Kidney (tissue), 14 donors: ENCODE data around the gene CUL2. TPM values are rescaled to one million over a fixed set of nuclear protein-coding genes. Genes with fewer than 3 reads are reported as not detected.

Experiments
- DNase-seq, 5 donors: peaks; one replicate each; pipeline ENCODE4 v3.0.0-alpha.2; 2013 to 2020
- FAIRE-seq: peaks from 2 replicates; lab custom pipeline; 2012; peaks lifted over from hg19 to GRCh38; lab: Jason Lieb, UNC
- H3K27ac ChIP-seq, 2 donors: one replicate each; pipeline ENCODE4 v1.7.0; 2013; ENCODE audit warnings: low read depth in 2 of 2, low read length in 2 of 2, inconsistent platforms in 1 of 2
- H3K27me3 ChIP-seq: one replicate; pipeline ENCODE4 v1.7.1; 2013; ENCODE audit warnings: low read length, inconsistent platforms; ENCODE audit not compliant: control insufficient read depth, insufficient read depth
- H3K36me3 ChIP-seq, 3 donors: one replicate each; pipeline versions ENCODE4 v1.7.0 to v1.7.1; 2013; ENCODE audit warnings: low read length in 3 of 3, control low read depth in 1 of 3, inconsistent platforms in 1 of 3; ENCODE audit not compliant: insufficient read depth in 3 of 3, control insufficient read depth in 2 of 3
- H3K4me1 ChIP-seq, 3 donors: one replicate each; pipeline versions ENCODE4 v1.7.0 to v1.7.1; 2013; ENCODE audit warnings: low read length in 3 of 3, inconsistent platforms in 1 of 3, low read depth in 1 of 3; ENCODE audit not compliant: control insufficient read depth in 2 of 3, insufficient read depth in 2 of 3
- H3K4me3 ChIP-seq, 3 donors: one replicate each; pipeline versions ENCODE4 v1.7.0 to v1.8.1; 2013; ENCODE audit warnings: low read length in 3 of 3, control low read depth in 1 of 3, inconsistent platforms in 1 of 3
- H3K9ac ChIP-seq, 3 donors: one replicate each; pipeline versions ENCODE4 v1.7.0 to v1.7.1; 2013; ENCODE audit warnings: low read length in 3 of 3, control low read depth in 1 of 3, inconsistent platforms in 1 of 3
- H3K9me3 ChIP-seq, 3 donors: one replicate each; pipeline versions ENCODE4 v1.7.0 to v1.7.1; 2013; ENCODE audit warnings: low read length in 3 of 3, control low read depth in 1 of 3, inconsistent platforms in 1 of 3; ENCODE audit not compliant: control insufficient read depth in 2 of 3, insufficient read depth in 1 of 3
- intact Hi-C: fragments of 100-400 bp; cut with DNase I; formaldehyde crosslinking; loops from one replicate; pipeline ENCODE4 v1.11.1; 2022
- polyA plus RNA-seq: library from polyadenylated mRNA; stranded (reverse); fragments of 350-450 nt; fragmentation: Illumina TruSeq; extraction: RNeasy Lipid Tissue Mini Kit (QIAGEN cat#74804); gene quantifications from one replicate; pipeline ENCODE4 v1.2.3, GENCODE V29; 2014; ENCODE audit warnings: low read depth, low replicate concordance; ENCODE audit not compliant: insufficient read depth
- total RNA-seq: library from RNA; stranded (reverse); fragmentation: NEBNext Ultra II Directional; extraction: Animal tissue kit (Norgen Biotek cat#: 25700); gene quantifications from one replicate; pipeline ENCODE4 v1.2.1, GENCODE V29; 2021
- TF ChIP-seq, protein P1 (sequence below): IDR thresholded peaks from 3 replicates; pipeline ENCODE4 v1.5.1; 2012; ENCODE audit warnings: mild to moderate bottlenecking, moderate library complexity, borderline replicate concordance; ENCODE audit not compliant: insufficient read depth; ENCODE audit errors: extremely low read depth
- donor health status: control.
- donor health status: control.
- donor health status: control.
- donor health status: control.
- donor health status: control.
- donor health status: DM: yes; HTN: yes; CAD: no.
- donor health status: Normal renal cell carcinoma (clear cell type).

The CUL2 gene
- total and polyA plus RNA-seq, 2 donors from 2014 or later: 14.5 to 25.9 TPM

DNA sequence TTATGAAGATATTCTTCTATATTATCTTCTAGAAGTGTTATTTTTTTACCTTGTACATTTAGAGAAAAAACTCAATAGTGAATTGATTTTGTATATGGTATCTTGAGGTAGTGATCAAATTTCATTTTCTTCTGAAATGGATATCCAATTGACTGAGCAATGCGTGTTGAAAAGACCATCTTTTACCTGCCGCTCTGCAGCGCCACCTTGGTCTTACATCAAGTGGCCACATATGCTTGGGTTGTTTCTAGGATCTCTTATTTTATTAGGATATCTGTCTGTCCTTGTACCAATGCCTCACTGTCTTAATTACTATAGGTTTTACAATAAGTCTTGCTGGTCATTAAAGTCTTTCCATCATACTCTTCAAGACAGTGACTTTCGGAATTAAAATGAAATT, 53.0 kb downstream of the CUL2 start:
- Histone ChIP-seq H3K27ac (no peak overlapping the region), H3K36me3 (peaks cover 5 to 17% (median 14%) of the 10 kb centered on the region in 3 donors), H3K4me3 (no peak overlapping the region), H3K9ac (no peak overlapping the region), H3K4me1 (no peaks in the 10 kb centered on the region), H3K27me3 (no peaks in the 10 kb centered on the region), H3K9me3 (no peaks in the 10 kb centered on the region)
- TF ChIP-seq, protein P1, sequence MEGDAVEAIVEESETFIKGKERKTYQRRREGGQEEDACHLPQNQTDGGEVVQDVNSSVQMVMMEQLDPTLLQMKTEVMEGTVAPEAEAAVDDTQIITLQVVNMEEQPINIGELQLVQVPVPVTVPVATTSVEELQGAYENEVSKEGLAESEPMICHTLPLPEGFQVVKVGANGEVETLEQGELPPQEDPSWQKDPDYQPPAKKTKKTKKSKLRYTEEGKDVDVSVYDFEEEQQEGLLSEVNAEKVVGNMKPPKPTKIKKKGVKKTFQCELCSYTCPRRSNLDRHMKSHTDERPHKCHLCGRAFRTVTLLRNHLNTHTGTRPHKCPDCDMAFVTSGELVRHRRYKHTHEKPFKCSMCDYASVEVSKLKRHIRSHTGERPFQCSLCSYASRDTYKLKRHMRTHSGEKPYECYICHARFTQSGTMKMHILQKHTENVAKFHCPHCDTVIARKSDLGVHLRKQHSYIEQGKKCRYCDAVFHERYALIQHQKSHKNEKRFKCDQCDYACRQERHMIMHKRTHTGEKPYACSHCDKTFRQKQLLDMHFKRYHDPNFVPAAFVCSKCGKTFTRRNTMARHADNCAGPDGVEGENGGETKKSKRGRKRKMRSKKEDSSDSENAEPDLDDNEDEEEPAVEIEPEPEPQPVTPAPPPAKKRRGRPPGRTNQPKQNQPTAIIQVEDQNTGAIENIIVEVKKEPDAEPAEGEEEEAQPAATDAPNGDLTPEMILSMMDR: no peak
- DNase-seq: no peak
- intact Hi-C loops: no loop called here
- no peak for FAIRE-seq

DNA sequence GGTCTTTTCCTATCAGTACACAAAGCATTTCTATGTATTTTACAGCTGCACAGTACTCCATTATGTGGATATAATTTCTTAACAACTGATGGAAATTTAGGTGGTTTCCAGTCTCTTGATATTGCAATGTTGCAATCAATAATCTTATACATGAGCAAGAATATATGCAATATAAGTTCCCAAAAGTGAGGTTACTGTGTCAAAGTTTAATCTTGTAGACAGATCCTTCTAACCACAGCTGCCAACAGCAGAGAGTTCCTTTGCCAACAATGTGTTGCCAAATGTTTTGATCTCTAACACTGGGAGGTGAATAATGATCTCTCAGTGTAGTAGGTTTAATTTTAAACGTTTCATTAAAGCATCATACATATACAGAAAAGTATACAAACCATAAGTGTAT, 54.5 kb downstream of the CUL2 start:
- DNase-seq (no peak), FAIRE-seq (no peak)
- intact Hi-C loops: no loop called here
- Histone ChIP-seq H3K9me3 (no peaks in the 10 kb centered on the region), H3K4me1 (no peaks in the 10 kb centered on the region), H3K27ac (no peak overlapping the region), H3K4me3 (no peak overlapping the region), H3K27me3 (no peaks in the 10 kb centered on the region), H3K36me3 (peaks cover 5 to 30% (median 14%) of the 10 kb centered on the region in 3 donors), H3K9ac (no peak overlapping the region)
- TF ChIP-seq, protein P1: no peak

DNA sequence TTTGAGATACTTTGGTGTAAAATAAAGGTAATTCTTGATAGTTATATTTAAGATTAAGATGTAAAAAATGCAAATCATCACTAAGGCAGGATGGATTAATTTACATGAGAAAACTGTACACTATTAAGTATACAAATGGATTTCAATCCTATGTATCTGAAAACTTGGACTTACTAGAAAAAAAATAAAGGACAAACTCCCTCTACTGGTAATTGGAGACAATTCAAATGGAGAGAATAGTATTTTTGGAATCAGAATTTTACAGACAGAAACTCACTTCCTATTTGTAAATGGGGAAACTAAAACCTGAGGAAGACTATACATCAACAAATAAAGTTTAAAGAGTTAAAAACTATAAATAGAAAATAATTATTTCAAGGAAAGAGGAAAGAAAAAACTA, 62.6 kb downstream of the CUL2 start:
- Histone ChIP-seq H3K9me3 (no peaks in the 10 kb centered on the region), H3K4me3 (no peak overlapping the region), H3K9ac (no peak overlapping the region), H3K4me1 (no peaks in the 10 kb centered on the region), H3K36me3 (peaks cover 0 to 41% (median 6%) of the 10 kb centered on the region in 3 donors), H3K27me3 (no peaks in the 10 kb centered on the region), H3K27ac (no peak overlapping the region)
- intact Hi-C loops: no loop called here
- DNase-seq (peak in 2 of 5 donors; percentile 30 to 60), FAIRE-seq (peak; percentile 94)
- TF ChIP-seq, protein P1: no peak

DNA sequence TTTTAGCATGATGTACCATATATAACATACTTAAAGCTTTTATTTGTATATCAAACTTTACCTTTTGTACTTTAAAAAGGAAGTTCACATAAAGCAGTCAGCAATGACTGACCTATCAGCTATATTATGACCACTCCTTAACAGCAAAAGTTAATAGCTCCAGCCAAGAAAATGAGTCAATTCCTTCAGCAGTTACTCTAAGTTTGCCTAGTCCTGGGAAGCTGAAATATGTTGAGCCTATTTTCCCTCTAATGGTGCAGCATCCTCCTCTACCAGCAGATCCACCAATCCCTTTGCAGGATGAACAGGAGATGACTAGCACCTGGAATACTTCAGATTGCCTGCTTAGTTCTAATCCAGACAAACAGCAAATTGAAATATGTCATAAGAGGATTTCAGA, 64.2 kb downstream of the CUL2 start:
- intact Hi-C loops: no loop called here
- Histone ChIP-seq H3K27ac (no peak overlapping the region), H3K9me3 (no peaks in the 10 kb centered on the region), H3K36me3 (peaks cover 0 to 27% (median 6%) of the 10 kb centered on the region in 3 donors), H3K9ac (no peak overlapping the region), H3K27me3 (no peaks in the 10 kb centered on the region), H3K4me1 (no peaks in the 10 kb centered on the region), H3K4me3 (no peak overlapping the region)
- DNase-seq: no peak
- TF ChIP-seq, protein P1: no peak
- no peak for FAIRE-seq
